Stimulated activated CD4-positive, alpha-beta T cell treated with anti-CD3 and anti-CD28 coated beads, Interleukin-1b, Interleukin-23, amount 100 ng/mL, for 1 hour (primary cell): ENCODE data around the gene KRTAP5-1.
"Not testable (repeated sequence)": the region's sequence is repeated elsewhere in the genome, so short reads cannot be mapped to it uniquely, and the experiment has no call there.

ENCODE experiments used
- DNase-seq, 2 donors: peaks; one replicate each; pipeline ENCODE4 v3.0.0-alpha.2; 2020; ENCODE audit warnings: low read depth in 2 of 2

Gene KRTAP5-1

GRCh38 chr11:1584661-1585370, at the start of gene KRTAP5-1:
Gene KRTAP5-1, minus strand, starts transcription at chr11:1585283. Its CDS starts 34 bp downstream, at chr11:1585249.
- DNase-seq = not testable (repeated sequence)

DNA sequence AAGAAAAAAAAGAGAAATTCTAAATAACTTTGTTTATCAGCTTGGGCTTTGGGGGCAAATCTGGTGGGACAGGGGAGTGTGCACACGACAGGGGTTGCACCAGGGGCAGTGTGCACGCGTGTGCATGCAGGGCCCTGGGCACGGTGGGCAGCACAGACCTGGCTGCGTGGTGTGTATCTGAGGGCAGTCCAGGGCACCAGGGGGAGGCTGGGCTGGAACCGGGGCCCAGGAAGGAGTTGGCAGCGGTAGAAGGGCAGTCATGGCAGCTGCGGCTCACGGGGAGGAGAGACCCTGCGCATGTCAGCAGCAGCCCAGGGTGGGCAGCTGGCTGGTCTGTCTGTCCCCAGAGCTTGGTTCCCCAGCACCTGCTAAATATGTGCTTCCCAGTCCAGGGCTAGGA, 48.8 kb upstream of the KRTAP5-1 start:
- DNase-seq = no peak

- DNase-seq = no peak
These were observed 47.1 kb upstream of the KRTAP5-1 start for GRCh38 chr11:1632053-1632714.

DNA sequence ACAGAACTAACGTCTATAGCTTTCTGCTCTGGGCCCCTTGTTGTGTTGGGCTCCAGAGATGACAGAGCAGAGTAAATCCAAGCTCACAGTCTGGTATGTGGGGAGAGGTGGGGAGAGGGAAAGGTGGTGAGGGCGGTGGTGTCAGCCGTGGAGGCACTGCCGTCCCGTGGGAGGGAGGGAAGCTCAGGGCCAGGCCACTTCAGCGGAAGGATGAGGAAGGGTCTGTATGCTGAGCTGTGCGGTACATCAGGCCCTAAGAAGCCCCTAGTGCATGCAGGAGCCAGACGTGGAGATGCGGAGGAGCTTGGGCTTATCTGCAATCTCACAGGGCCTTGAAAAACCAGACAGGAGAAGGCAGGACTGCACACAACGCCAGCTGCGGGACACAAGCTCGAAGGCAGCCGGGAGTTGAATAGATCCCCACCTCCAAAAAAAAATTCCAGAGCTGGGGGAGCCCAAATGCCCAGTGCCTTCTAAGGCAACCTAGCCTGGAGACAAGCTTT, 46.0 kb upstream of the KRTAP5-1 start:
- no peak for DNase-seq

- DNase-seq = no peak
These were observed 45.2 kb upstream of the KRTAP5-1 start for GRCh38 chr11:1630271-1630670.

DNA sequence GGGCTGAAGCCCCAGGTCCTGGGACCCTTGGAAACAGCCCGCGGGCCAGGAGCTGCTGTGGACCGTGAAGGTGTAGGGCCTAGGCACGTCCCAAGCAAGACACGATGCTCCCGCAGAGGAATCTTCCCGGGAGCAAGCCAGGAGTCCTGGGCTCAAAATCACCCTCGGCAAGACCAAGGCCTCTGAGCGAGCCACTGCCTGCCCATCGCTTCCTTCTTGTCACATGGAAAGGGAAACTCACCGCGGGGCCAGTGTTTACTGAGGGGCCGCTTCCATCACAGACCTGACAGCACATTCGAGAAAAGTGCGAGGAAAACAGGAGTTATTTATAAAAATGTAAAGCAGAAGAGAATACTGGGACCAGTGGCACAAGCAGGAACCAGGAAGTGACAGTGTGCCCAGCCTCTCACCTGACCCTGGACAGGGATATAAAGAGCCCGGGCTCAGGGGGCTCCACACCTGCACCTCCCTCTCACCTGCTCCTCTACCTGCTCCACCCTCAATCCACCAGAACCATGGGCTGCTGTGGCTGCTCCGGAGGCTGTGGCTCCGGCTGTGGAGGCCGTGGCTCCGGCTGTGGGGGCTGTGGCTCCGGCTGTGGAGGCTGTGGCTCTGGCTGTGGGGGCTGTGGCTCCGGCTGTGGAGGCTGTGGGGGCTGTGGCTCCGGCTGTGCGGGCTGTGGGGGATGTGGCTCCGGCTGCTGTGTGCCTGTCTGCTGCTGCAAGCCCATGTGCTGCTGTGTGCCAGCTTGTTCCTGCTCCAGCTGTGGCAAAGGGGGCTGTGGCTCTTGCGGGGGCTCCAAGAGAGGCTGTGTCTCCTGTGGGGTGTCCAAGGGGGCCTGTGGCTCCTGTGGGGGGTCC, 44.5 kb upstream of the KRTAP5-1 start, which contains the start of gene KRTAP5-5:
Gene KRTAP5-5, plus strand, starts transcription at position 450 of the 860 bp plus-strand sequence. Its CDS starts 66 bp downstream, at position 516.
- no peak for DNase-seq

DNA sequence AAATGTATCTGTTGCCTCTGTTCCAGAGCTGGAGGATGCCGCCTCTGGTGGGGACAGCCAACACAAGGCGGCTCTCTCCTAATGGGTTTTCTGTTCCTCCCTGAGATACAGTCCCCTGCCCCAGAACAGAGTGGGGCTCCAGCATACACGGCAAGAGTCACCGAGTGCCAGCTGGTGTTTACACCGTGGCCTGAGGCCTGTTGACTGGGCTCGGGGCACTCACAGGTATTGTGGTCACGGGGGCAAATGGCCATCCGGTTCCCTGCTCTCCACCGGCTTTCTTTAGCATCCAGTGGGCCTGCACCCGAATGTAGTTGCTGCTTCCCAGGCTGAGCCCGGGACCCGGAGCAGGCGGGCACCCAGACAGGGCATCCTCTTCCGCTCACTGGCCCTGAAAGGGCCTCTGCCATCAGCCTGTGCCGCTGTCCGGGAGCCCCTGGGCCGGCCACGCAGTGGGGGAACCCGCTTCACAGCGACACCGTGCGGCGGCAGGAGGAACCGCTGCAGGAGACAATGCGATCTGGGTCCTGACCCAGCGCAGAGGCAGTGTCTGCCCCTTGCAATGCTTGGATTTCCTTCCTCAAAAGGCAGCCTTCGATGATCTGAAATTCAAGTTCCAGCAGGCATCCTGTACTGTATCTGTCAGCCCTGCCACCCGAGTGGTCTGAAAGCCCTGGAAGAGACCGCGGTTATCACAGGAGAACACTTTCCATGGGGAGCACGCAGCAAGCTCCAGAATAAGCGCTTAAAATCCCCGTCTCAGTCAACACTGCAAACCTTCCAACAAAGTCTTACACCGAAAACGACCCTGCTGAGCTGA, 43.6 kb upstream of the KRTAP5-1 start:
- DNase-seq = peak; percentile 32 to 34

- no peak for DNase-seq
These were observed 40.5 kb upstream of the KRTAP5-1 start for GRCh38 chr11:1625541-1625940.

- DNase-seq = no peak
These were observed 39.5 kb upstream of the KRTAP5-1 start for GRCh38 chr11:1624621-1625020.

- no peak for DNase-seq
These were observed 38.6 kb upstream of the KRTAP5-1 start for GRCh38 chr11:1623716-1624115.

GRCh38 chr11:1622086-1622485, 37.0 kb upstream of the KRTAP5-1 start, which contains the start of gene KRTAP5-4:
Gene KRTAP5-4, minus strand, starts transcription at chr11:1622138. Its CDS starts 45 bp downstream, at chr11:1622093.
- no peak for DNase-seq

GRCh38 chr11:1619449-1619848, 34.4 kb upstream of the KRTAP5-1 start:
- no peak for DNase-seq

DNA sequence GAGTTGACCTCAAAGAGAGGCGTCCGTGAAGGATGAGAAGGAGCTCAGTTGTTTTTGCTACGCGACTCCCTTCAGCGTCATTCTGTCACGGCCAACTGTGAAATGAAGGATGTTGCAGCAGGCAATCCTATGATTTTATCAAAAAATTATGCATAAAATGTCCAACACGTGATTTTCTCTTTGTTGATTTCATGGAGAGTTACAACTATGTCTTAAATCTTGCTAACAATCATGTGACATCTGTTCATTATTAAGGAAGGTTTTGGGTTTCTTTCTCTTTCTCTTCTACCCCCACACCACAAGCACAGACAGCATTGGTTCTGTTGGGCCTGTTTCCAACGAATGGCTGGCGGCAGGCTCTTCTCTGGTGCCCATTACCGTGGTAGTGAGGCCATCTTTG, 33.1 kb upstream of the KRTAP5-1 start:
- no peak for DNase-seq

DNA sequence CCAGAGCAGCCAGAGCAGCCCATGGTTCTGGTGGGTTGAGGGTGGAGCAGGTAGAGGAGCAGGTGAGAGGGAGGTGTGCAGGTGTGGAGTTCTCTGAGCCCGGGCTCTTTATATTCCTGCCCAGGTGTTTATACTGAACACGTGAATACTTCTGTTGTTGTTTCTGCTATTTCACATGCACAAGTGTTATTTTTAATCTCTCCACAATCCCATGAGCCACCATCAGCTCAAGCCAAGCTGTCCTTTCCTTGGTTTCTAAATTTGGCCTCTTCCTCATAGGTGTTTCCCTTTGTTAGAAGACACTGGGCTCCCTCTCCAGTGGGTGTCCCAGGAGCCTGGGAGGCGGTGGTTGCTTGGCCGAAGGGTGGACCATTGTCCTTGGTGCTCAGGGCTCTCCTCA, 23.3 kb upstream of the KRTAP5-1 start, which contains the start of gene KRTAP5-3:
Gene KRTAP5-3, minus strand, starts transcription at position 101 of the 400 bp plus-strand sequence. Its CDS starts 78 bp downstream, at position 23.
- DNase-seq = no peak

GRCh38 chr11:1607901-1608300, 22.8 kb upstream of the KRTAP5-1 start:
- DNase-seq = not testable (repeated sequence)

GRCh38 chr11:1607156-1607845, 22.2 kb upstream of the KRTAP5-1 start:
- DNase-seq = not testable (repeated sequence)

DNA sequence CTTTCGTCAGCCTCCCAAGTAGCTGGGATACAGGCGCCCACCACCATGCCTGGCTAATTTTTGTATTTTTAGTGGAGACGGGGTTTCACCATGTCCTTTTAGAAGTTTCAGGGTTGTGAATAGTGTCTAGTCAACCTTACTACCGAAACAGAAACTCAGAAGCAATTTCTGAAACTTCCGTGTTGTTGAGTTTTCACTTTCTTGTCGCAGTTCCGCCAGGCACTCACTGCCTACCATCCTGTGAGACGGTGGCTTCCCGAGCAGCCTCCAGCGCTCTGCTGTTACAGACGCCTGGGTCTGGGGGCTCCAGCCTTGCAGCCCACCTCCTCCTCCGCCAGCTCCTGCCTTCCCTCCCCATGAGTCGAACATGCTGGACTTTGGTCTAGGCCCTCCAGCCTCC, 20.8 kb upstream of the KRTAP5-1 start:
- DNase-seq = not testable (repeated sequence)

GRCh38 chr11:1604711-1605110, 19.6 kb upstream of the KRTAP5-1 start:
- DNase-seq = no peak

- DNase-seq = no peak
These were observed 19.1 kb upstream of the KRTAP5-1 start for GRCh38 chr11:1604181-1604580.

DNA sequence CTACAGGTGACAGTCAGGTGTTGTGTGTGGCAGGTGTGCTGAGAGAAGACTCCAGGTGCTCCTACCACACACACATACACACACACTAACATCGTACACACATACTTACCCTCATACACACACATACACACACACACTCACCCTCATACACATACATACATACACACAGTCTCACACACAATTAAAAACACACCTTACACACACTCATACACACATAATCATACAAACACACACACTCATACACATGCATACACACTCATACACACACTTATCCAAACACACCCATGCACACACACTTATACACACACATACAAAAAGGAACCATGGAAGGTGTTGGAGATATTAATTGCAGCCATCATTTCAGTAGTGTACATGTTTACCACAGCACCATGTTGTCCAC, 18.5 kb upstream of the KRTAP5-1 start:
- DNase-seq = no peak
